Measurements from ENCODE around the gene PDS5A.
"Not testable (repeated sequence)": the region's sequence is repeated elsewhere in the genome, so short reads cannot be mapped to it uniquely, and the experiment has no call there.

The PDS5A gene, protein sequence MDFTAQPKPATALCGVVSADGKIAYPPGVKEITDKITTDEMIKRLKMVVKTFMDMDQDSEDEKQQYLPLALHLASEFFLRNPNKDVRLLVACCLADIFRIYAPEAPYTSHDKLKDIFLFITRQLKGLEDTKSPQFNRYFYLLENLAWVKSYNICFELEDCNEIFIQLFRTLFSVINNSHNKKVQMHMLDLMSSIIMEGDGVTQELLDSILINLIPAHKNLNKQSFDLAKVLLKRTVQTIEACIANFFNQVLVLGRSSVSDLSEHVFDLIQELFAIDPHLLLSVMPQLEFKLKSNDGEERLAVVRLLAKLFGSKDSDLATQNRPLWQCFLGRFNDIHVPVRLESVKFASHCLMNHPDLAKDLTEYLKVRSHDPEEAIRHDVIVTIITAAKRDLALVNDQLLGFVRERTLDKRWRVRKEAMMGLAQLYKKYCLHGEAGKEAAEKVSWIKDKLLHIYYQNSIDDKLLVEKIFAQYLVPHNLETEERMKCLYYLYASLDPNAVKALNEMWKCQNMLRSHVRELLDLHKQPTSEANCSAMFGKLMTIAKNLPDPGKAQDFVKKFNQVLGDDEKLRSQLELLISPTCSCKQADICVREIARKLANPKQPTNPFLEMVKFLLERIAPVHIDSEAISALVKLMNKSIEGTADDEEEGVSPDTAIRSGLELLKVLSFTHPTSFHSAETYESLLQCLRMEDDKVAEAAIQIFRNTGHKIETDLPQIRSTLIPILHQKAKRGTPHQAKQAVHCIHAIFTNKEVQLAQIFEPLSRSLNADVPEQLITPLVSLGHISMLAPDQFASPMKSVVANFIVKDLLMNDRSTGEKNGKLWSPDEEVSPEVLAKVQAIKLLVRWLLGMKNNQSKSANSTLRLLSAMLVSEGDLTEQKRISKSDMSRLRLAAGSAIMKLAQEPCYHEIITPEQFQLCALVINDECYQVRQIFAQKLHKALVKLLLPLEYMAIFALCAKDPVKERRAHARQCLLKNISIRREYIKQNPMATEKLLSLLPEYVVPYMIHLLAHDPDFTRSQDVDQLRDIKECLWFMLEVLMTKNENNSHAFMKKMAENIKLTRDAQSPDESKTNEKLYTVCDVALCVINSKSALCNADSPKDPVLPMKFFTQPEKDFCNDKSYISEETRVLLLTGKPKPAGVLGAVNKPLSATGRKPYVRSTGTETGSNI (N-terminal part only)

DNA sequence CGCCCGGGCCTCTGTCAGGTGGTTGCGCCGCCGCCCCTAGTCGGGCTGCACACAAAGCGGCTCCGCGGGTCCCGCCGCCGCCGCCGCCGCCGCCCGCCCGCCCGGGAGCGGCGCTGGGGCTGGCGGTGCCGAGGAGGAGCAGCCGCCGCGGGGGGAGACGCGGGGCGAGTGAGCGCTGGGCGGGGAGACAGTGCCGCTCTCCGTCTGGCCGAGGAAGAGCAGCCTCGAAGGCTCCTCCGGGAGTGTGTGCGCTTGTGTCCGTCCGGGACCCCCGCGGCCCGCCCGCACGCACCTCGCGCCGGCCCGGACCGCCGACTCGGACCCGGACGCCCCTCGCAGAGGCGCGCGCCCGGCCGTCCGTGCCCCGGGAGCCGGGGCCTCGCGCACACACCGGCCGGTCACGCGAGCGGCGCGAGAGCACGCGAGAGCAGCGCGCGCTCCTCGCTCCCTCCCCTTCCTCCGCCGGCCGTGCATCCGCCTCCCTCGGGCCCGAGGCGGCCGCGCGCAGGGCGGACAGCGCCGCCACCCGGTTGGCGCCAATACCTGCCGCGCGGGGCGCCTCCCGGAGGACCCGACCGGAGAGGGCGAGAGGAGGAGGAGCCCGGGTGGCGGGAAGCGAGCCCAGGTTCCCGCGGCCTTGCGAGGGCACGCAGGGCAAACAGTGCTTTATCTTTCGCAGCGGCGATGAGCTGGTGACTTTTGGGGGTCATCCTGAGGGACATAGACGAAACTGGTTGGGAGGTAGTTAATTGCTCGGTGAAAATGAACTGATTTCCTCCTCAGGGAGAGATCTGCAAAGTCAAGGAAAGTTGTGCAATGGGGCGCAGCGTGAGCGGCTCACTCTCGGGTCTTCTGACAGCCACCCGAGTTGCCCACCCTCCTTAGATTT lies at the start of gene PDS5A:
Gene PDS5A (minus strand): TSS at position 423 of the 889 bp plus-strand sequence. CDS start 1,334 bp downstream, outside the sequence.
- DNase-seq, result peak; percentile 93

DNA sequence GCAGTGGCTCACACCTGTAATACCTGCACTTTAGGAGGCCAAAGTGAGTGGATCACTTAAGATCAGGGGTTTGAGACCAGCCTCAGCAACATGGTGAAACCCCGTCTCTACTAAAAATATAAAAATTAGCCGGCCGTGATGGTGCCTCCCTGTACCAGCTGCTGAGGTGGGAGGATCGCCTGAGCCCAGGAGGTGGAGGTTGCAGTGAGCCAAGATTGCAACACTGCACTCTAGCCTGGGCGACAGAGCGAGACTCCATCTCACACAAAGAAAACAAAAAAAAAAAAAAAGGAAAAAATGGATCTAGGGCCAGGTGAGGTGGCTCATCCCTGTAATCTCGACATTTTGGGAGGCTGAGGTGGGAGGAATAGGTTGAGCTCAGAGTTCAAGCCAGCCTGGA lies 46.3 kb upstream of the PDS5A start:
- DNase-seq, result not testable (repeated sequence)

DNA sequence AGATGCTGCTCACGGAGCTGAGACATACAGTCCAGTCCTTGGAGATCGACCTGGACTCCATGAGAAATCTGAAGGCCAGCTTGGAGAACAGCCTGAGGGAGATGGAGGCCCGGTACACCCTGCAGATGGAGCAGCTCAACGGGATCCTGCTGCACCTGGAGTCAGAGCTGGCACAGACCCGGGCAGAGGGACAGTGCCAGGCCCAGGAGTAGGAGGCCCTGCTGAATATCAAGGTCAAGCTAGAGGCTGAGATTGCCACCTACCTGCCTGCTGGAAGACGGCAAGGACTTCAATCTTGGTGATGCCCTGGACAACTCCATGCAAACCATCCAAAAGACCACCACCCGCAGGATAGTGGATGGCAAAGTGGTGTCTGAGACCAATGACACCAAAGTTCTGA lies 43.4 kb upstream of the PDS5A start:
- DNase-seq, result not testable (repeated sequence)

DNA sequence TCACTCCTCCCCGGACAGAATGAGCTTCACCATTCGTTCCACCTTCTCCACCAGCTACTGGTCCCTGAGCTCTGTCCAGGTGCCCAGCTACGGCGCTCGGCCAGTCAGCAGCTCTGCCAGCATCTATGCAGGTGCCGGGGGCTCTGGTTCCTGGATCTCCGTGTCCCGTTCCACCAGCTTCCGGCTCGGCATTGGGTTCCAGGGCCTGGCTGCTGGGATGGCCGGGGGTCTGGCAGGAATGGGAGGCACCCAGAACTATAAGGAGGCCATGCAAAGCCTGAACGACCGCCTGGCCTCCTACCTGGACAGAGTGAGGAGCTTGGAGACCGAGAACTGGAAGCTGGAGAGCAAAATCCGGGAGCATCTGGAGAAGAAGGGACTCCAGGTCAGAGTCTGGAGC lies 42.5 kb upstream of the PDS5A start:
- no peak for DNase-seq

DNA sequence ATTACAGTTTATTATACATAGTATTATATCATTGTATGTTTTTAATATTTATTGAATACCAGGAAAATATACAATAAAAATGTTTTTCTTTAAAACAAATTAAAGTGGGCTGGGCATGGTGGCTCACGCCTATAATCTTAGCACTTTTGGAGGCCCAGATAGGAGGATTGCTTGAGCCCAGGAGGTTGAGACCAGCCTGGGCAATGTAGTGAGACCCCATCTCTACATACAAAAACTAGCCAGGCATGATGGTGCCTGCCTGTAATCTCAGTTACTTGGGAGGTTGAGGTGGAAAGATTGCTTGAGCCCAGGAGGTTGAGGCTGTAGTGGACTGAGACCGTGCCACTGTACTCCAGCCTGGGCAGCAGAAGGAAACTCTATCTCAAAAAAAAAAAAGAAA lies 38.3 kb upstream of the PDS5A start:
- DNase-seq, result no peak

DNA sequence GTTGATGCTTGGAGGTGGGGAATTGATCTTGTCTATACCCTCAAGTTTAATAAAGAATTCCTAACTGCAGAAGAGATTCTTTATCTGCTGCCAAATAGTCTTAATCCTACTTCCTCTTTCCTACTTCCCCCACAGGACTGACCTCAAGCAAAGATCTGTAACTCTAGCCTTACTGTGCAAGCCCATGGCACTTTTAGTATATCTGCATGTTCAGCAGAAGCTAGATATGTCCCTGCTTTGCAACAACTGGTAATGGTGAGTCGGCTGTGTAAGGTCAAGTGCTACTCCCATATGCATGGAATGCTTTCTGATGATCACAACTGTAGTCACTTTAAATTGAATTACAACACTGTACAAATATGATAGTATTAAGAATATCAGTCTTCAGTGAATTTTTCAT lies 26.3 kb upstream of the PDS5A start:
- DNase-seq, result no peak

DNA sequence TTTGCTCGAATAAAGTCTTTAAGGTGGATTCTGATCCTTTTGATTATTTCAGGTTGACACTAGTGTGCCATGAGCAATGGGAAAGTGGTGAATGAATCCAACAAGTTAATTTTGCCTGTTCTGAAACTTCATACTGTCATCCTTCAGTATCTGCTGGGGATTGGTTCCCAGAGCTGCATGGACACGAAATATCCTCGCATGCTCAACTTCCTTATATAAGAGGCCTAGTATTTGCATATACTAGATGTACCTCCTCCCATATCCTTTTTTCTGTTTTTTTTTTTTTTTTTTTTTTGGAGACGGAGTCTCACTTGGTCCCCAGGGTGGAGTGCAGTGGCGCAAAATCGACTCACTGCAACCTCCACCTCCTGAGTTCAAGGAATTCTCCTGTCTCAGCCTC lies 23.0 kb upstream of the PDS5A start:
- no peak for DNase-seq

DNA sequence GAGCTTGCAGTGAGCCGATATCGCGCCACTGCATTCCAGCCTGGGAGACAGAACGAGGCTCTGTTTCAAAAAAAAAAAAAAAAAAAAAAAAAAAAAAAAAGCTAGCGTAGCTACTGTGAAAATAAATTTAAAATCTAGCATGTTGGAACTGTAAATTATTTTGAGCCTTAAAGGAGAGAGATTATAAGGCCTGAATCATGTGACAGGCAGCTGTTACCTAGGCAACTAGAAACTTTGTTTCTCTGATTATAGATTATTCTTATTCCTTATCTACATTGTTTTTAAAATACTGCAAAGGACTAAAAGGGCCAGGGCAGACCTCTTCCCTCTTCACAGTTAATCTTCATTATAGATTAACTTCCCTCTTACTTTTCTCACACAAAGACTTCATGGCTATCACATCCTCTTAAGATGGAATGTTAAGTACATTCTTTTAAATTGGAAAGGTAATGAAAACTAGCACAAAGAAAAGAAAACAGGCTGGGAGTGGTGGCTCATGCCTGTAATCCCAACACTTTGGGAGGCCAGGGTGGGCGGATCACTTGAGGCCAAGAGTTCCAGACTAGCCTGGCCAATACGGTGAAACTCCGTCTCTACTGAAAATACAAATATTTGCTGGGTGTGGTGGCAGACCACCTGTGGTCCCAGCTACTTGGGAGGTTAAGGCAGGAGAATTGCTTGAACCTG lies 21.1 kb upstream of the PDS5A start:
- DNase-seq, result no peak

DNA sequence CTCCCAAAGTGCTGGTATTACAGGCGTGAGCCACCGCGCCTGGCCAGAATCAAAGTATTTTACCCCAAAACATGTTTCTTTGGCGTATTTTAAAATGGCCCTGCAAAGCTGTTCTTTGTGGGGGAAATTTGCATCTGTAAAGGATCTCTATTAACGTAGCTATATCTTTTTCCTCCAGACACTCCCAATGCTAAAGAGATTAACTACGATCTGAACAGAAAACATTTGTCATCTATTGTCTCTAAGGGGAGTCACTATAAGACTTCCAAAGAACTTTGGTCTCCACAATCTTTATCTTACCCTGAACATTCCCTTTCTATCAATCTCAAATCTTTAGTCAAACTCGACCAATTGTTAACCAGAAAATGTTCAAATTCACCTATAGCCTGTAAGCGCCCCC lies 19.1 kb upstream of the PDS5A start:
- DNase-seq, result no peak

DNA sequence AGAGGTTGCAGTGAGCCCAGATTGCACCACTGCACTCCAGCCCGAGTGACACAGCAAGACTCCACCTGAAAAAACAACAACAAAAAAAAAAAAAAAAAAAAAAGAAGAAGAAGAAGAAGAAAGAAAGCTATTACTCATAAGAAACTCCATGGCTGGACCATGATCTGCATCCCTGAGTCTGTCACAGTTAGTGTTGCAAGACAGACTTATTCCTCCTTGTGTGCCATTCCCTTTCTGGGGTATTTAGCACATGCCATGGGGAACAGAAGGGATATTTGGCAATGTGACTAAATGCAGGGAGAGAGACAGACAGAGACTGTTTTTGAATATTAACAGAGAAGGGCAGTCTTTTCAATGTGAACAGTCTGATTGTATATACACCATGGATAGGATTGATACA lies 16.7 kb upstream of the PDS5A start:
- no peak for DNase-seq

DNA sequence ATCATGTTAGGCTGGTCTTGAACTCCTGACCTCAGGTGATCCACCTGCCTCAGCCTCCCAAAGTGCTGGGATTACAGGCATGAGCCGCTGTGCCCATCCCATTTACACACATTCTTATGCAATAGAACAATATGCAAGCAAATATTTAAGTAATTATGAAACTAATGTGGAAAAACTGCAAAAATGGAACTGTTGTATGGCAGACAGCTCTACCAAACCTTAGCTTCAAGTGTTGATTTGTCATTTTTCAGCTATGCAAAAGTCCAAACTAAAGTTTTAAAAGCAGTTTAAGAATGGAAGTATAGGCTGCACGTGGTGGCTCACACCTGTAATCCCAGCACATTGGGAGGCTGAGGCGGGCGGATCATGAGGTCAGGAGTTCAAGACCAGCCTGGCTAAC lies 11.7 kb upstream of the PDS5A start:
- not testable (repeated sequence) for DNase-seq

DNA sequence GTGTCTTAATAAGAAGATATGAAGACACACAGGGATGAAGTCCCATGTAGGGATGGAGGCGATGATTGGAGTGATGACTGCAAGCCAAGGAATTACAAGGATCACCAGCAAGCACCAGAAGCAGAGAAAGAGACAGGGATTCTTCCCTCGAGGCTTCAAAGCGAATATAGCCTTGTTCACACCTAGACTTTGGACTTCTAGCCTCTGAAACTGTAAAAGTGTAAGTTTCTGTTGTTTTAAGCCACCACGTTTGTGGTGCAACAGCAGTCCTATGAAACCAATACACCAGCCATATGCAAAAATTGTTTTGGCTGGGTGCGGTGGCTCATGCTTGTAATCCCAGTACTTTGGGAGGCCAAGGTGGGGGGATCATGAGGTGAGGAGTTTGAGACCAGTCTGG lies 9.8 kb upstream of the PDS5A start:
- no peak for DNase-seq

DNA sequence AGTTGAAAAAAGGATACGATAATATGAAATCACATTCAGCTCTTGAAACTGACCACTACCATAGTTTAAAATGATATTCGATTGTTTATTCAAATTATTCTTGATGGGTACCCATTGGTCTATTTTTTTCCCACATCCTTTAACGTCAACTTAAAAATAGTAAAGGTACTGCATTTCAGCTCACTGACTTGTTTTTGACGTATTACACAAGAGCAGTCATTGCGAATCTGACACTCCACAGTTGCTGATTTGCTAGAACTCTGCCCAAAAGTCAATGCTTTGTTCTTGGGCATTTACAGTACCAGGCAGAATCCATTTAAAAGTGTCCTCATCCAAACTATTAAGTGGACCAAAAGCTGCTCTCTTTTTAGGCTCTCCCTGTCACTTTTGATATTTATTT lies 1.2 kb upstream of the PDS5A start:
- no peak for DNase-seq

DNA sequence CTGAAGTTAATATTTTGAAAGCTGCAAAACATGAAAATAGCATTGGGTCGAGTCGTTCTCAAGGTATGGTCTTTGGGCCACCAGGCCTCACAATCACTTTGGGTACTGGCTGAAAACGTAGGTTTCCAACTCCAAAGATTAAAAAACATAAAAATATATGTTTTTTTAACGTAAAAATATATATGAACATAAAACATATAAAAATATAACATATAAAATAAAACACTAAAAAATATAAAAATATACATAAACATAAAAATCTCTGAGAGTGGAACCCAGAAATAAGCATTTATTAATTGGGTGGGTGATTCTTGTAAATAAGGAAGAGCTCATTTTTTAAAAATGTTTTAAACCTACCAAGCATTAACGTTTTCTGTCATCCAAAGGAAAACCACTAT lies 666 bp upstream of the PDS5A start:
- no peak for DNase-seq

DNA sequence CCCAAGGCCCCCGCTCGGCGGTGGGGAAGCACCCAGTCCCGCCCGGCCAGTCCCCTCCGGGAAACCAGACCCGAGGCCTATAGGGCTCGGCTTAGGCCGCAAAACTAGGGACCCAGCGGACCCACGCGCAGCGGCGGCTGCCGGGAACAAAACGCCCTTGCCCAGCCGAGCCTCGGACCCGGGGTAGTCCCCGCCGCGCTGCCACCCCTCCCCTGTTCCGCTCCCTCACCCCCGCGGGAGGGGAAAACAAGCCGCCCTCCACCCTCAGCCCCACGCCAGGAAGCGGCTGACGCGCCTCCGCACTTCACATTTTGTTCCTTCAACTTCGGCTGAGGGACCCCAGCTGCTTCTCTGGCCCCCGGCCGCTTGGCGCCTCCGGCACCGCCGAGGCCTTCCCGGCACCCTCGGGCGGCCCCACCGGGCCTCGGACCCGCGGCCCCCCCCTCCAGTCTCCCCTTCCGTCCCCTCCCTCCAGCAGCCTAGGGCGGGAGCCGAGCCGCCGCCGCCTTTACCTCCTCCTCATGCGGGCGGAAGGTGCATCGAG lies 694 bp downstream of the PDS5A start:
- peak; percentile 66 for DNase-seq

DNA sequence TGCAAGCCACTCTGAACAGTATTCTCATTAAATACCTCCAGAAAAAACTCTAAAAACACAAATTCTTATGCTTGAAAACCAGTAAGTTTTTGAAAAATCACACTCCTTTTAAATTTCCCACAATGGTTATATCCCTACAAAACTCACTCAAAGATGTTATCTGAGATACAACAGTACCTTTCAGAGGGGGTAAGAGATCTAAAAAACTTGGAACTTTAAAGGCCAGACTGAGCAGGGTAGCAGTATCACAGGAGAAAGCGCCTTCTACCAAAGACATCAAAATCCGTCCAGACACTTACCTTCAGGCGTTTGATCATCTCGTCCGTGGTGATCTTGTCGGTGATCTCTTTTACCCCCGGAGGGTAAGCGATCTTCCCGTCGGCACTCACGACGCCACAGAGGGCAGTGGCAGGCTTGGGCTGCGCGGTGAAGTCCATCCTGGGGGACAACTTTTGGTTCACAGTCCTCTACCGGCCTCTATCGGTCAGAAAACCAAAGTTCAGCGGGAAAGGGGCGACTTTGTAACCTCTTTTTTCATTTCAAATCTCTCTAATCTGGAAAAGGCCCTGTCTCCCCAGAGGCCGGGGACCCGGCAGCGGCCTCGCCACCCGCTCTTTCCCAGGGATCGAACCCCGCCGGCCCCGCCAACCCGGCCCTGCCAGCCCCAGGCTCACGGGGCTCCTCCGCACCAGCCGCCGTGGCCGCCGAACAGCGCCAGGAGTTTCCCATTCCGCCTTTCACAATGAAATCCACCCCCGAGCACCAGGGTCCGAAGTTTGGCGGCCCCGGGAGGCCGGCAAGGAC lies 1.4 kb downstream of the PDS5A start:
- DNase-seq, result peak; percentile 82

DNA sequence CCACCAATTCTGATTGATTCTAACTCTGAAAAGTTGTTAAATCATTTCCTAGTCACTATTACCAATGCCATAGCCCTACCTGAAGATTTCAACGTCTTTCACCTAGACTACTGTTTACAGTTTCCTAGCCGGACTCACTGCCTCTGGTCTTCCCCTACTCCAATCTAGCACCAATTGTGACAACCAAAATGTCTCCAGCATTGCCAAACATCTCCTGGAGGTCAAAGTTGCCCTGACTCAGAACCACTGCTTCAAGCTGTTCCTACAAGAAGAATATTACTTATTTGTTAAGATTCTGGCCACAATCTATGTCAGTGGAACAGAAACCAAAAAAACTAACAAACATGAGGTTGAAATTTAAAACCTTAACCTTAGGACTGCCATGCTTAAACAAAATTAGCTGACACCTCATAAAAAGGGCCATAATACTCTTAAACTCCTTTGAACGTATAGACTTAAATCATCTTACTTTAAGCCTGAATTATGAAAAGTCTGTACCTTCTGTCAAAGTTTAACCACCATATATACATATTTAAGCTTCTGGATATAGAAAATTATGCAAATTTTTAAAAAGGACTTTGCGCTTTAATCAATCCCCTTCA lies 2.1 kb downstream of the PDS5A start:
- DNase-seq, result no peak

DNA sequence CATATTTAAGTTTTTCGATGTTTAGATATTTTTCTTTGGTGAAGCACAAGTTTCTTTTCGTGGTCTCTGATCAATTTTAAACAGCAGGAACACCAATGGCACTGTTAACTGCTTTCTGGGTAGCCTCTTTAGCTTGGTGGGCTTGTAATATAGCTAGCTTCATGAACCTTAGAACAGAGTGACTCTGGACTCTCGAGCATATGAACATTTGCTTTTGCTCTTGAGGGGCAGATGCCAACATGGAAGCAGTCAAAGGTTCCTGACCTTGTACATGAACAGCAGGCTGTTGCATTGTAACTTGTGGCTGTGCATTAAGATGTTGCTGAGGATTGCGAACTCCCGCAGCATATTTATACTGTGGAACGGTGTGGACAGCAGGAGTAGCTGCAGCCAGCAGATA lies 4.7 kb downstream of the PDS5A start:
- not testable (repeated sequence) for DNase-seq

DNA sequence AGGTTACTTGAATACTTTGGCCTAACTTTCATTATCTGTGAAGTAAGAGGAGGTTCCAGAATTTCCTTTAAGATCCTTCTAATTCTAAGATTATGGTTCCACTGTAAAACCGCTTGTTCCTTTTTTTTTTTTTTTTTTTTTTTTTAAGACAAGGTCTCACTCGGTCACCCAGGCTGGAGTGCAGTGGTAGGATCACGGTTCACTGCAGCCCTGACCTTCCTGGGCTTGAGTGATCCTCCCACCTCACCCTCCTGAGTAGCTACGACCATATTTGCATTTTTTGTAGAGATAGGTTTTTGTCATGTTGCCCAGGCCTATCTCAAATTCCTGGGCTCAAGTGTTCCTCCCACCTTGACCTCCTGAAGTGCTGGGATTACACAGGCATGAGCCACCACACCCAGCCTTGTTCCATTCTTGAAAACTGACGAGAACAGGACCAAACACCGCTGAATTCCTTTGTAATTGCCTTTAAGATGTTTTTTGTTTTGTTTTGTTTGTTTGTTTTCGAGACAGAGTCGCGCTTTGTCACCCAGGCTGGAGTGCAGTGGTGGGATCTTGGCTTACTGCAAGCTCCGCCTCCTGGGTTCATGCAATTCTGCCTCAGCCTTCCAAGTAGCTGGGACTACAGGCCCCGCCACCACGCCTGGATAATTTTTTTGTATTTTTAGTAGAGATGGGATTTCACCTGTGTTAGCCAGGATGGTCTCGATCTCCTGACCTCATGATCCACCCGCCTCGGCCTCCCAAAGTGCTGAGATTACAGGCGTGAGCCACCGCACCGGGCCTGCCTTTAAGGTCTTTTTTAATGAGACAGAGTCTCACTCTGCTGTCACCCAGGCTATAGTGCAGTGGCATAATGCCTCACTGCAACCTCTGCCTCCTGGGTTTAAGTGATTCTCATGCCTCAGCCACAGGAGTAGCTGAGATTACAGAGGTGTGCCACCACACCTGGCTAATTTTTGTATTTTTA lies 6.8 kb downstream of the PDS5A start:
- DNase-seq, result no peak

Measured in right hindlimb (tissue), 1 donor.